ACHN (cell line): Measurements from ENCODE around the gene CNTNAP3B.
"Not testable (repeated sequence)": the region's sequence is repeated elsewhere in the genome, so short reads cannot be mapped to it uniquely, and the experiment has no call there.

Experiments used
- DNase-seq: peaks from one replicate; pipeline ENCODE4 v3.0.0-alpha.2; 2015
- in situ Hi-C: cut with HindIII; loops from 2 replicates; pipeline ENCODE4 v1.10.0; 2017; ENCODE audit warnings: low sequenced_read_pairs, low pct_ligation_motif_present, low pct_unique_long_range_greater_than_20kb

The CNTNAP3B gene

GRCh38 chr9:42014317-42014716, 114.9 kb downstream of the CNTNAP3B start:
- DNase-seq, in situ Hi-C loops: not testable (repeated sequence)

GRCh38 chr9:41991607-41992006, 137.6 kb downstream of the CNTNAP3B start:
- in situ Hi-C loops, DNase-seq: not testable (repeated sequence)

DNA sequence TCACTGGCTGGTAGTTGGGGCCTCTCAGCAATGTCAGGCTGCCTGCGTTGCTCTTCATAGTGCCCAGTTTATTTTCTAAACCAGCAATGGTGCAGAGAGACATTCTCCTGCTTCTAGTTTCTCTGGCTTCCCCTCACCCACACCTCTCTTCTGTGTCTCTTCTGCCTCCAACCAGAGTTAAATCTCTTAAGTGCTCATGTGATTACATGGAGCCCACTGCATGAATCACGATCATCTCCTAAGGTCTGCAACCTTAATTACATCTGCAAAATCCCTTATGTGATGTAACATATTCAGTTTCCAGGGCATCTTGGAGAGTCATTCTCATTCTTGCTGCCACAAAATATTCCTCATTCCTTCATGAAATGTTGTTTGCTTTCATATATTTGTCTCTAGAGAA, 149.0 kb downstream of the CNTNAP3B start:
- DNase-seq, in situ Hi-C loops: not testable (repeated sequence)

- in situ Hi-C loops, DNase-seq: not testable (repeated sequence)
Measured at GRCh38 chr9:41977965-41978600, 151.1 kb downstream of the CNTNAP3B start.

- in situ Hi-C loops, DNase-seq: not testable (repeated sequence)
Measured at GRCh38 chr9:41974906-41975305, 154.3 kb downstream of the CNTNAP3B start.

GRCh38 chr9:41953007-41953406, 176.2 kb downstream of the CNTNAP3B start:
- in situ Hi-C loops, DNase-seq: not testable (repeated sequence)

DNA sequence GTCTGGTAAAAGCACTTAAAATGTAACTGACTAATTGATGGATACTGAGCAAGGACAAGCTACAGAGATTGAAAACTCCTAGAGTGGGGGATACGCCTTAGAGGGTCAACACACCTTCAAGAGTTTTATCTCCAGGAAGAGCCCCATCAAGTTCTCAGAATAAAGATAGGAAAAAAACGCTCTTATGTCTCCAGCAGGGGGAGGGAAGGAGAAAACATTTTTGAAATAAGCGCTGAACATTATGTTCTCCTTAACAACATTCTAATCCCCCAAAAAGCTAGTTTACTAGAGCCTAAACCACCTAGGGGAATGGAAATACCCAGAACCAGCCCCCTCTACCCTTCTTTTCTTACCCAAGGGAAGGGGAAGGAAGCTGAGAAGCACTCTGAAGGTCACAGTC, 187.5 kb downstream of the CNTNAP3B start:
- in situ Hi-C loops, result not testable (repeated sequence)
- peak; percentile 1 for DNase-seq

GRCh38 chr9:41938143-41938542, 191.1 kb downstream of the CNTNAP3B start:
- in situ Hi-C loops, DNase-seq: not testable (repeated sequence)

DNA sequence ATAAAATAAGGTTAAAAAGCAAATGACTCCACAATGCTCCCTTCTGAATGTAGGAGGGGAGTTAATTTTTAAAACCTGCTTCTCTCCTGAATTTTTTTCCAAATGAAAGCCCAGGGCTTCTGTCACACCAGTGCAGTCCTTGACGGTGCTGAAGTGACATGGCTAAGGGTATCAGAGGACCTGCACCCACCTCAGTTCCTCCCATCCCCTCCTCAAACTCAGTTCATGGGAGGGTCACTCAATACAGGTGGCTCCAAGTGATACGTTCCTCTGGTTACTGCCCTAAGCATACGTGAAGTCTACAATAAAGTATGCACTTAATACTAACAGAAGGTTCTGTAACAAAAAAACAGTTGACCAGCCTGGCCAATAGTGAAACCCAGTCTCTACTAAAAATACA, 193.5 kb downstream of the CNTNAP3B start:
- DNase-seq, in situ Hi-C loops: not testable (repeated sequence)

DNA sequence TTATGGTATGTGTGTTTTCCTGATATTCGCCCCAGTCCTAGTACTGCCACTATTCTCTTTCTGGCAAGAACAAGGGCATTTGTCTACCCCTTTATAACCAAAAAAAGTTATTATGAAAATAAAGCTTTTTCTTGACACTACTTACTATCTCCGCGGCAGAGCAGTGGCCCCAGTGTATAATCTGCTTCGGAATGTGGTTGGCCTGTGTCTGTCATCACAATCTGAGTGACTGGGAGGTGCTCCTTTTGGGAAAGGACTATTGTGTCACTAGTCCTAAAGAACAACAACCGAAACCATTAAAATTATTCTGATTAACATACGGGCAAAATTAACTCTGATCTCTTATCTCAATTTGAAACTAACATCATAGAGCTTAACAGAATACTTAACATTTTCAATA, 200.1 kb downstream of the CNTNAP3B start:
- DNase-seq, in situ Hi-C loops: not testable (repeated sequence)

DNA sequence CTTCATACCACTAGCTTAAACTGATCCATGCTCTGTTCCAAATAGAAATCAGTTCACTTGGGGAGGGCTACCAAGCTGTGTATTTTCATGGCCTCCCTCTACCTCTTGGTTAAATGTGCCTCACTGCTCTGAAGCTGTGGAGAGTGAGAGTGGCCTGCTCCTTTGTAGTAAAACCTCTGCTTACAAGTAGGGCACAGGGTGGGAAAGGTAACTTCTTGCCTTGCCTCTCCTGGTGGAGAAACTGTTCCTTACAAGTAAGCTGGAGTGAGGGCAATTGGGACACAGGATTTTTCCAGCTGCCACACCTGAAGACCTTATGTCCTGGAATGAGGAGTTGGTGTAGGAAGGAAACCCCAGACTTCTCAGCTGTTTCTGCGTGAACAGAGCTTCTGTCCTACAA, 211.9 kb downstream of the CNTNAP3B start:
- in situ Hi-C loops, DNase-seq: not testable (repeated sequence)

DNA sequence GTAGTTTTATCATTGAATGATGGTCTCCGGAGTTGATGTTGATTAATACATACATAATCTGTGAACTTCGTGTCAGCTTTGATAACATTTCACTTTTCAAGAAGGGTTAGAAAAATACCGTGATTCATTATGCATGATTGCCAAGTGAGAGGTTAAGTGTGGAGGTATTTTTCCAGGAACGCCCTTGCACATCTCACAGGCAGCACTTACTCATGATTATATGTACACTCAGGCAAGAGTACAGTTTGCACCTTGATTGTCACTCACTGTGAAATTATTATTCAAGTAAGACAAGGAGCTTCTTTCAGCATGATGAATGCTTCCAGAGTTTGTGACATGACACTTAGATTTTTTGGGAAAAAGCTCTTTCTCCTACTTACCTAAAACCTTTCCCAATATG, 223.7 kb downstream of the CNTNAP3B start:
- DNase-seq, in situ Hi-C loops: not testable (repeated sequence)

- DNase-seq, in situ Hi-C loops: not testable (repeated sequence)
Measured at GRCh38 chr9:41902762-41903161, 226.5 kb downstream of the CNTNAP3B start.

DNA sequence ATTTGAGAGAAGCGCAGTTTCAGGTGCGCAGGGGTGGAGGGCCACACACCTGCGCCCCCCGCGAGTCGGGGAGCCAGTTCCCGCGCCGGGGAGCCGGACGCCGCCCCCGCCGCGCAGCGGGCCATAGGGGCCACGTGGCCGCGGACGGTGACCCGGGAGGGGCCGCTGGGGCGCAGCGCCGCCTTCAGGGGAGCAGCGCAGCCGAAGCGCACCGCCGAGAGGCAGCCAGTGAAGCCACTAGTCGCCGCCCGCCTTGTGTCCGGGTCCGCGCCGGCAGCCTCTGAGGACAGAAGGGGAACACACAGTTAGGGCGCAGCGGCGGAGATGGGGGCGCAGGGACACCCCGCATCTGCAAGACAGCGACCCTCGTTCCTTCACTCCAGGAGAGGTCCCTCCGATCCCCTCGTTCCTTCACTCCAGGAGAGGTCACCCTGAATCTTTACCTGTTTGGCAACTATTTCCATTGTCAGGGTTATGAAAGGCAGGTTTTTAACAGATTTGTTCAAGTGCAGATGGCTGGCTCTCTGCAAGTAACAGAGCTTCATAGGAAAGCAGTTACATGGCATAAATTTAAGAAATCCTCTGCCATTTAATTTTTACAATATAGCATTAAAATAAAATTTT, 230.4 kb downstream of the CNTNAP3B start:
- DNase-seq, in situ Hi-C loops: not testable (repeated sequence)

- DNase-seq, in situ Hi-C loops: not testable (repeated sequence)
Measured at GRCh38 chr9:41874557-41874956, 254.7 kb downstream of the CNTNAP3B start.

DNA sequence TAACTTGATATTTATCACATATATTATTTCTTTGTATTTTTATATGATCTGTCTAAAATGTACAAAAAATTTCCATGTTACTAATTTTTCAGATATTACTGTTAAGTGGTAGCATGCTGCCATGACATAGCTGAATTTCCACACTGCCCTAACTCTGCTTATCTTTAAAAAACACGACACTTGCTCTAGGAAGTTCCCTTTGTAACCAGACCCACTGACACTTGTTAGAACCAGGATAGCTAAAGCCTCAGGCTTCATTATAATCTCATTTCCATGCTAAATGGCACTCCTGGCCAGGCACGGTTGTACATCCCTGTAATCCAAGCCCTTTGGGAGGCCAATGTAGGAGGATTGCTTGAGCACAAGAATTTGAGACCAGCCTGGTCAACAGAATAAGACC, 273.8 kb downstream of the CNTNAP3B start:
- DNase-seq, in situ Hi-C loops: not testable (repeated sequence)

DNA sequence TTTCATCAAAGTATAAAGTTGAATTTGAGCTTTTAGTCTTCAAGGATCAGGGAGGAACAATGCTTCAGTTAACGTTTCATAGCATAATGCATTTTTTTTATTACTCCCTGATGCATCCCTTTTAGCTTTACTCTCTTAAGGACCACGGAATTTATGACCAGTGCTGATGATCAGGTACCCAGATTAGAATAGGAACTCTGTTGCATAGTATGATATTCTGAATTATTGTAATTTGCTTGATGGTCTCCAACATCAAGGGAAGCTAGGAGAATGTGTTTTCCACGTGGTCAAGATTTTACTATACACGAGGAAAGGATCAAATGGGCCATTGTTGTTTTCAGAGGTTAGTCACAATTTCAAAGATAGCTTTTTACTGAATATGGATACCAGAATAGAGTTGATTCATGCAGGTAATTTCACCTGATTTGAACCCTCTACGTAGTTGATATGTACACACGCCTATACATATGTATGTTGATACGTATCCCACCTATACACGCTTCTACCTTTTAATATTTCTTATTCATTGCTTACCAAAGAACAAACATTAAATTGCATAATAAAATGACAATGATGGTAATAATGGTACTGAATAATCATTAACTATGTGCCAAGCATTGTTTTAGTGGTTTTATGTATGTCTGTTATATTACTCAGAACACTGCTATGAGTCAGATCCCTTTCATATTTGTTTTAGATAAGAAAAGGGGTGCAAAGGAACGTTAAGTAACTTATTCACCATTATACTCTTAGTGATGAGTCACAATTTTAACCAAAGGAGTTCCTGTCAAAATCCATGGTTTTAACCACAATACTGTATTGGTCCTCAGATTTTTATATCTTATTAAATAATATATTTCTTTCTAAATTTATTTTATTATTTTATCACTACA, 277.1 kb downstream of the CNTNAP3B start:
- in situ Hi-C loops, DNase-seq: not testable (repeated sequence)

- in situ Hi-C loops, DNase-seq: not testable (repeated sequence)
Measured at GRCh38 chr9:41847829-41848228, 281.4 kb downstream of the CNTNAP3B start.
